OCI-LY1 (cell line): ENCODE measurements around the gene MARK4.

Experiments used
- H2AFZ ChIP-seq: fragments of 200-600 bp; sonication (generic), shearing (Covaris generic); 2 replicates; pipeline ENCODE4 v1.6.0; 2014; ENCODE audit warnings: antibody characterized with exemption, mild to moderate bottlenecking, low read length
- H3F3A ChIP-seq: fragments of 200-600 bp; sonication (generic), shearing (Covaris generic); 2 replicates; pipeline ENCODE4 v1.6.0; 2014; ENCODE audit warnings: mild to moderate bottlenecking, antibody characterized with exemption, low read length, moderate library complexity; ENCODE audit not compliant: insufficient read depth
- H3K27ac ChIP-seq: fragments of 200-600 bp; sonication (generic); 2 replicates; pipeline ENCODE4 v1.5.1; 2014; ENCODE audit warnings: low read length, mixed run types, mild to moderate bottlenecking, low read depth; ENCODE audit not compliant: poor library complexity, severe bottlenecking
- H3K27me3 ChIP-seq: fragments of 200-600 bp; sonication (generic); 2 replicates; pipeline ENCODE4 v1.6.0; 2014; ENCODE audit warnings: antibody characterized with exemption, mild to moderate bottlenecking, low read length, moderate library complexity; ENCODE audit not compliant: insufficient read depth
- H3K36me3 ChIP-seq: fragments of 200-600 bp; sonication (generic); 2 replicates; pipeline ENCODE4 v1.6.1; 2014; ENCODE audit warnings: mild to moderate bottlenecking, antibody characterized with exemption, low read length, moderate library complexity, mixed read lengths; ENCODE audit not compliant: insufficient read depth
- H3K4me1 ChIP-seq: fragments of 200-600 bp; sonication (generic); 2 replicates; pipeline ENCODE4 v1.5.1; 2014; ENCODE audit warnings: mild to moderate bottlenecking, low read length, moderate library complexity; ENCODE audit not compliant: insufficient read depth, severe bottlenecking
- H3K4me2 ChIP-seq: fragments of 200-600 bp; sonication (generic), shearing (Covaris generic); 2 replicates; pipeline ENCODE4 v1.6.1; 2014; ENCODE audit warnings: low read length
- H3K4me3 ChIP-seq: fragments of 200-600 bp; sonication (generic); 2 replicates; pipeline ENCODE4 v1.5.1; 2014; ENCODE audit warnings: low read length, low read depth, mild to moderate bottlenecking, mixed read lengths; ENCODE audit not compliant: poor library complexity, severe bottlenecking
- H3K79me2 ChIP-seq: fragments of 200-600 bp; shearing (Covaris generic); 2 replicates; pipeline ENCODE4 v1.6.1; 2016; ENCODE audit warnings: mixed run types, low read length, mixed read lengths; ENCODE audit not compliant: insufficient read depth
- H3K9ac ChIP-seq: fragments of 200-600 bp; sonication (generic), shearing (Covaris generic); 2 replicates; pipeline ENCODE4 v1.6.1; 2014; ENCODE audit warnings: mild to moderate bottlenecking, low read length, mixed read lengths
- H3K9me2 ChIP-seq: fragments of 200-600 bp; sonication (generic), shearing (Covaris generic); 2 replicates; pipeline ENCODE4 v1.6.1; 2014; ENCODE audit warnings: low read depth, mild to moderate bottlenecking, low read length, mixed read lengths
- H3K9me3 ChIP-seq: fragments of 200-600 bp; shearing (Covaris generic); 2 replicates; pipeline ENCODE4 v1.6.1; 2014; ENCODE audit warnings: low read length, mixed read lengths
- H4K20me1 ChIP-seq: fragments of 200-600 bp; sonication (generic), shearing (Covaris generic); 2 replicates; pipeline ENCODE4 v1.6.0; 2016; ENCODE audit warnings: mild to moderate bottlenecking, low read length; ENCODE audit not compliant: insufficient read depth
- CTCF ChIP-seq: fragments of 200-600 bp; sonication (generic), shearing (Covaris generic); IDR thresholded peaks from 2 replicates; pipeline ENCODE4 v1.5.1; 2017; ENCODE audit warnings: mild to moderate bottlenecking, antibody characterized with exemption, low read length, moderate library complexity, mixed read lengths
- EZH2 ChIP-seq: fragments of 200-600 bp; sonication (generic), shearing (Covaris generic); IDR thresholded peaks from 2 replicates; pipeline ENCODE4 v1.8.0; 2017; ENCODE audit warnings: borderline replicate concordance, mixed run types, mild to moderate bottlenecking, antibody characterized with exemption, low read length, moderate library complexity, mixed read lengths

Gene MARK4

GRCh38 chr19:45263013-45263412 lies 11.9 kb downstream of the MARK4 start:
- Histone ChIP-seq H3K9me3 (no peaks in the 10 kb centered on the region), H3K9me2 (no peaks in the 10 kb centered on the region), H3K4me3 (no peak overlapping the region), H3K36me3 (no peaks in the 10 kb centered on the region; the same call in 1 of the 2 replicates), H2AFZ (no peak overlapping the region), H3K4me2 (no peak overlapping the region), H3K27me3 (no peaks in the 10 kb centered on the region), H3K4me1 (peaks cover 5% of the 10 kb centered on the region), H3K27ac (no peak overlapping the region), H3F3A (no peaks in the 10 kb centered on the region), H3K79me2 (no peaks in the 10 kb centered on the region), H4K20me1 (no peaks in the 10 kb centered on the region), H3K9ac (no peak overlapping the region)
- TF ChIP-seq CTCF (no peak), EZH2 (no peak)

- TF ChIP-seq EZH2 (no peak), CTCF (no peak)
- Histone ChIP-seq H3K27ac (peak overlapping the region; percentile 55), H3F3A (no peaks in the 10 kb centered on the region), H3K9me3 (no peaks in the 10 kb centered on the region), H4K20me1 (no peaks in the 10 kb centered on the region), H3K4me1 (peaks cover 5% of the 10 kb centered on the region), H3K79me2 (no peaks in the 10 kb centered on the region), H3K36me3 (no peaks in the 10 kb centered on the region; the same call in 1 of the 2 replicates), H3K4me3 (no peak overlapping the region), H3K4me2 (no peak overlapping the region), H3K27me3 (no peaks in the 10 kb centered on the region), H3K9me2 (no peaks in the 10 kb centered on the region), H2AFZ (no peak overlapping the region), H3K9ac (no peak overlapping the region)
Observed at GRCh38 chr19:45264781-45265317, 13.8 kb downstream of the MARK4 start.

- H3K36me3 ChIP-seq: no peaks in the 10 kb centered on the region; the same call in 1 of the 2 replicates
- no peak overlapping the region for H3K4me3 ChIP-seq
- H3K4me1 ChIP-seq: peaks cover 5% of the 10 kb centered on the region
- no peak overlapping the region for H3K4me2 ChIP-seq
- H3K79me2 ChIP-seq: no peaks in the 10 kb centered on the region
- H4K20me1 ChIP-seq: no peaks in the 10 kb centered on the region
- no peak for TF ChIP-seq CTCF
- TF ChIP-seq EZH2: no peak
- no peak overlapping the region for H2AFZ ChIP-seq
- H3K9me3 ChIP-seq: no peaks in the 10 kb centered on the region
- H3K9me2 ChIP-seq: no peaks in the 10 kb centered on the region
- no peaks in the 10 kb centered on the region for H3K27me3 ChIP-seq
- no peak overlapping the region for H3K9ac ChIP-seq
- H3K27ac ChIP-seq: peak overlapping the region; percentile 55
- no peaks in the 10 kb centered on the region for H3F3A ChIP-seq
Observed at GRCh38 chr19:45265375-45265774, 14.3 kb downstream of the MARK4 start.
